ENCODE results near the gene CKAP5.
"Not testable (repeated sequence)": the region's sequence is repeated elsewhere in the genome, so short reads cannot be mapped to it uniquely, and the experiment has no call there.

Gene CKAP5

DNA sequence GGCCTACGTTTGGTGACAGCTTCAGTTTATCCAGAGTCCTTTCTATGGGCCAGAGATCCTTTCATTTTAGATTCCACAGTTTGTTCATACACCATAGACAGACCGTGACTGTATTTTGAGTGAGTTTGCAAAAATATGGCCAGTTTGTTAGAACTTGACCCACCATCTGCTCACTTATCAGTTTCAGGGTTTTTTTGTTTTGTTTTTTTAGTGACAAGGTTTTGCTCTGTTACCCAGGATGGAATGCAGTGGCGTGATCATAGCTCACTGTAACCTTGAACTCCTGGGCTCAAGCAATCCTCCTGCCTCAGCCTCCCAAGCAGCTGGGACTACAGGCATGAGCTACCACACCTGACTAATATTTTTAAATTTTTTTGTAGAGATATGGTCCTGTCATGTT, 9.1 kb upstream of the CKAP5 start:
- no peak for DNase-seq (ENCODE audit: low read depth)

DNA sequence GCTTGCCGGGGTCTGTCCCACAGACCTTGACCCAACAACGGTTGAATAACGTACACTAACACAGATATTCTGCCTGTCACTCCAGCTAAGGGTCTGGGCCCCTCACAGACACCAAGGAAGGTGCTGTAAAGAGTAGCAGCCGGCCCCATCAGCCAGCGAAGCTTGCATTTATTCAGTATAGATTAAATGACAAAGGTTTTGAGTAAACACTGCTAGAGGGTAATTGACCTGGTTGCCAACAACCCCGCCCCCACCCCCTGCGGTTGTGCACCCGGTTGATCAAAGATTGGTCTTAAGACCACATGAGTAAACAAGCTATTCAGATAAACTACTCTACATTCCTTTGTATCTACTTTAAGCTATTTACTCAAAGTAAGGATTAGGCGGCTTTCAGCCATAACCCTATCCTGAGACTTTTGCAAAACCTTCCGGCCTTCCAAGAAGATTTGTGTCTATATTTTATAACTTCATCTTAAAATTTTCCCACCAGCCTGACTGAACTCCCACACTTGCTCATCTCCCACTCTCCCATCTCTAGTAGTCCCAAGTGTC, 4.8 kb upstream of the CKAP5 start:
- no peak for DNase-seq (ENCODE audit: low read depth)

DNA sequence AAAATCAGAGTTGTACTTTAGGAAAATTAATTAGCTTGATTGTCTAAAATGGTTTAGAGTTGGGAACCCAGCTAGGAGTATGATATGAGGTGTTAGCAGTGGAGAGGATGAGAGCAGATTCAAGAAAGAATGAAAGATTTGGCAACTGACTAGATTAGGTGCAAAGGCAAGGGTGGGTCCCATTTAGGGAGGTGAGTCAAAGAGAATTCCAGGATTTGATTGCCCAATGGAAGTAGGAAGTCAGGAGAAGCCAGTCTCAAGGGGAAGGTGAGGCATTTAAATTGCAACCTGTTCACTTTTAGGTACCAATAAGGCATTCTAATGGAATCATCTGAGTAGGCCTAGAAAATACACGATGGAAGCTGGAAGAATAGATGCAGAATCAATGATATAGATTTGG, 3.6 kb upstream of the CKAP5 start:
- no peak for DNase-seq (ENCODE audit: low read depth)

DNA sequence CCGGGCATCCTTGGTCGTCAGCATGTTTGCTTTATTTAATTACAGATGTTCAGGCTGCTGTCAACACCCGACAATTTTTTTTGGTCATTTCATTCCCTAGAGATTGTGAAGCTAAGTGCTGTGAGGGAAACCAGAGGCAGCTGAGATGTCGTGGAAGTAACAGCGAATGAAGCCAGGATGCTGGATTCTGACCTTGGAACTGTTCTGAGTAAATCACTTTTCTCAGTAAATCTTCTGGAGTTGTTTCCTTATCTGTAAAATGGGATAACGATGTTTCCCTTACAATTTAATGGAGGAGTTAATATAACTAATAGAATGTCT, 390 bp upstream of the CKAP5 start:
- no peak for DNase-seq (ENCODE audit: low read depth)

DNA sequence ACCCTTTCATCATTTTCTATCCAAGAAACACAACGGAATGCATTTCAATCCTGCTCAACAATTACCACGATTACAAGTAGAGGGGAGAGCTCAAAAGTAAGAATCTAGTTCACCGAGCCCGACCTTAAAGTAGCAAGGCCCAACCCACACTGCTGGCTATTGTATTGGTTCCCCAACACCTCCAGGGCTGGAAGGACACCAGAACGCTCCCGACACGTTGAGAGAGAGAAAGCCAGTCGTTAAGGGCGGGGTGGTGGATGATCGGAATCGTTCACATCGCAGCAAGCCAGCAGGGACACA, 690 bp downstream of the CKAP5 start:
- DNase-seq (ENCODE audit: low read depth), result no peak

DNA sequence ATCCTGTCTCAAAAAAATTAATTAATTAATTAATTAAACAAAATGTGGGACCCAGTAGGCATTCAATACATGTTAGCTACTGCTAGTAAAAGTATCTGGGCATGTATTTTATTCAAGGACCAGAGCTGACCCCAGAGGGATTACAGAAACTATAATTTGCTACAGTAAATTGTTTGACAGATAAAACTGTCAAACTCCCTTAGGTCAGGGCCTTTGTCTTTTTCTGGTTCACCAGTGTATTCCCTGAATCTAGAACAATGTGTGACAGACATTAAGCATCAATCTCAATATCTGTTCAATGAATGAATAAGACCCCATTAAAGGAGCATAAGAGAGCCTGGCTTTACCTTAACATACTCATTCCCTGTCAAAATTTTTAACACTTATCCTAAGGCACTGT, 6.0 kb downstream of the CKAP5 start:
- DNase-seq (ENCODE audit: low read depth), result no peak

DNA sequence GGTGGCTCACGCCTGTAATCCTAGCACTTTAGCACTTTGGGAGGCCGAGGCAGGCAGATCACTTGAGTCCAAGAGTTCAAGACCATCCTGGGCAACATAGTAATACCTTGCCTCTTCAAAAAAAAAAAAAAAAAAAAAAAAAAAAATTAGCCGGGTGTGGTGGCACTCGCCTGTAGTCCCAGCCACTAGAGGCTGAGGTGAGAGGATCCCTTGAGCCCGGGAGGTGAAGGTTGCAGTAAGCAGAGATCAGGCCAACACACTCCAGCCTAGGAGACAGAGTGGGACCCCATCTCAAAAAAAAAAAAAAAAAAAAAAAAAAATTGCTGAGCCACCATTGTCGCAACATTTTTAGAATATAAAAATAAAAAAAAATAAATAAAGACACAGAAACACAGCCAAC, 7.6 kb downstream of the CKAP5 start:
- DNase-seq (ENCODE audit: low read depth), result no peak

DNA sequence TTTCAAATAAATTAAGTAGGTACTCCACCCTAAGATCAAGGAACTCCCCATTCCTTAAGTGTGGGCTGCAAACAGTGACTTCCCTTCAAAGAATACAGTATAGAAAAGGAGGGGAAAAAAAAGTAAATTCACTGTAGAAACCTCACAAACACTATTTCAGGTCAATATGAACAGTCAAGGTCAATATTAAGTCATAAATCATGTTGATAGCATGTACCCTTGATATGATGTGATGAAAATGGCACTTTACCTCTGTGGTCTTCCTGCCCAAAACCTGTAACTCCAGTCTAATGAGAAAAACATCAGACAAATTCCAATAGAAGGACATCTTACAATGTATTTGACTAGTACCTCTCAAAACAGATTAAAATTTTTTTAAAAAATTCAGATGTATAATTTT, 8.2 kb downstream of the CKAP5 start:
- DNase-seq (ENCODE audit: low read depth), result no peak

DNA sequence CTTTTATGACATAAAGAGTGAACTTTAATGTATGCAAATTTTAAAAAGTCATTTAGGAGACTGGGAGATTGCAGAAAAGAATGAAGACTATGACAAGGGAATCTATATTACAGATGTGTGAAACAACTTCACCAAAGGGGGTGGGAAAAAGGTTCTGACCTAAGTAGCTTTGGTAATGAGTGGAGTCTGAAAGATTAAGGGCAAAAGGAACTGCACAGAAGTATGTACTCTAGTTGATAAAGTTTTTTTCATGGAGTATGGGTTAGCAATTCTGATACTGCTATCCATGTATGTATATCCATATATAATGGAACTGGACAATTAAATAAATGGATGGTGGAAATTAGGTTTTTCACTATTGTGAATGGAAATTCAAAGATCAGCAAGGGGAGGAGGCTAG, 9.2 kb downstream of the CKAP5 start:
- DNase-seq (ENCODE audit: low read depth), result no peak

DNA sequence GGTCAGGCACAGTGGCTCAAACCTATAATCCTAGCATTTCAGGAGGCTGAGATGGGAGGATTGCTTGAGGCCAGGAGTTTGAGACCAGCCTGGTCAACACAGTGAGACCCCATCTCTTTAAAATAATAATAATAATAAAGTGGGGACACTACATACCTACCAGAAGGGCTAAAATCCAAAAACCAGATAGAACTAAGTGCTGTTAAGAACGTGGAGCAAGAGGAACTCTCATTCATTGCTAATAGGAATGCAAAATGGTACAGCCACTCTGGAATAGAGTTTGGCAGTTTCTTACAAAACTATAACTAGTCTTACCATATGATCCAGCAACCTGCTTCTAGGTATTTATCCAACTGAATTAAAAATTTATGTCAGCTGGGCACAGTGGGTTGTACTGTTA, 9.6 kb downstream of the CKAP5 start:
- DNase-seq (ENCODE audit: low read depth), result no peak

DNA sequence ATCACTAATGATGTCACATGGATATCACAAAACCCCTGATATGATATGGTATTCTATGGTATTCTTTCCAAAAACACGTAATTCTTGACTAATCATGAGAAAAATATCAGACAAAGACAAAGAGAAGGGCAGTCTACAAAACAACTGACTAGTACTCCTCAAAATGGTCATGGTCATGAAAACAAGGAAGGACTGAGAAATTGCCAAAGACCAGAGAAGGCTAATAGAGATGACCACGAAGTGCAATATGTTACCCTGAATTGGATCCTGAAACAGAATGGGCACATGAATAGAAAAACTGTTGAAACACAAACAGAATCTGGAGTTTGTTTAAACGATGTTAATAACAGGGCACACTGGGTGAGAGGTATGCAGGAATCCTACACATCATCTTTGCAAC, 10.2 kb downstream of the CKAP5 start:
- DNase-seq (ENCODE audit: low read depth), result no peak

DNA sequence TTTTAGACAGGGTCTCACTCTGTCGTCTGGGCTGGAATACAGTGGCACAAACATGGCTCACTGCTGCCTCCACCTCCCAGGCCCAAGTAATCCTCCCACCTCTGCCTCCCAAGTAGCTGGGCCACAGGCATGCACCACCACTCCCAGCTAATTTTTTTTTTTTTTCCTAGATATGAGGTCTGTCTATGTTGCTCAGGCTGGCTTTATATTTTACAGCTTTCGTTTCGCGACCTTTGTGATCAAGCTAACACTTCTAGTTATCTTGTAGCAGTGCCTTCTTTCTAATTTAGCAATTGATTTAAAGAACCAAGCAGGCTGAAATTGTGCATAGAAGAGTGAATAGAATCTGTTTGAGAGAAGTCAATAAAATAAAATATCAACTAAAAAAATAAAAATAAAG, 11.3 kb downstream of the CKAP5 start:
- no peak for DNase-seq (ENCODE audit: low read depth)

DNA sequence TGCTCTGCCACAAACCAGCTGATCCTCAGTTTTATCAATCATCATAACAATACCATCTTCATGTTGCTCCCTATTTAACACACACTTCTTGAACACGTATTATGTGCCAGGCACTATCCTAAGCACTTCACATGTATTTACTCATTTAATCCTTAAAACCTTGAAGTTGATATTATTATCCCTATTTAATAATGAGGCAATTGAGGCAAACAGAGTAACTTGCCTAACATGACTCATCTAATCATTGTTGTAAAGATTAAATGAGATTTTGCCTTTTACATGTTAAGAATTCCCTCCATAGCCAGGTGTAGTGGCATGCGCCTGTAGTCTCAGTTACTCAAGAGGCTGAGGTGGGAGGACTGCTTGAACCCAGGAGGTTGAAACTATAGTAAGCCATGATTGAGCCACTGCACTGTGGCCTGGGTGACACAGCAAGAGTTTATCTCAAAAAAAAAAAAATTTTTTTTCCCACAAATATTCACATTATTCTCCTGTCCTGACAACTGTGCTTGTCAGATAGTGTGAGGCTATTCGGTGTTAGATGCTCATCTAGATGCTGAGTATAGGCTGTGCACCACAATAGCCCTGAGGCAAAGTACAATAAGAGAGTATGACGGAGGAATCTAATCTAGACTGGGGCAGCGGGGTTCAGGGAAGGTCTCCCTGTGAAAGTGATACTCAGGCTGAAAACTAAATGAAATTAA, 13.4 kb downstream of the CKAP5 start:
- peak; percentile 12 for DNase-seq (ENCODE audit: low read depth)

DNA sequence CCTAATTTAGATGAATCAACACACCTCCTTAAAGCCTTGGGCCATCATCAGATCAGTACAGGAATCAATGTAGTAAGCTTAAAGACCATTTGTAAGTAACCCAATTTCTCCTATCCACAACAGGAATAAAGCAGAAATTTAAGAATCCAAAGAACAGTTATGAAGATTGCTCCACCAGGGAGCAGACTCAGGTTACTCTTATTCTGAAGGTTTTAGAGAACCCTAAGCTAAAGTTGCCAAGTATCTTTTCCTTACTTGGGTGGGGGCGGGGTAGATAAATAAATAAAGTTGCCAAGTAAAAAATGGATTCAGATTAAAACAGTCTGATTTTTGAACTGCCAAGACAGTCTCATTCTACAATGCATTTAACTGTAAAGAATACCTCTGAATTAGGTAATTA, 18.1 kb downstream of the CKAP5 start:
- peak; percentile 20 for DNase-seq (ENCODE audit: low read depth)

DNA sequence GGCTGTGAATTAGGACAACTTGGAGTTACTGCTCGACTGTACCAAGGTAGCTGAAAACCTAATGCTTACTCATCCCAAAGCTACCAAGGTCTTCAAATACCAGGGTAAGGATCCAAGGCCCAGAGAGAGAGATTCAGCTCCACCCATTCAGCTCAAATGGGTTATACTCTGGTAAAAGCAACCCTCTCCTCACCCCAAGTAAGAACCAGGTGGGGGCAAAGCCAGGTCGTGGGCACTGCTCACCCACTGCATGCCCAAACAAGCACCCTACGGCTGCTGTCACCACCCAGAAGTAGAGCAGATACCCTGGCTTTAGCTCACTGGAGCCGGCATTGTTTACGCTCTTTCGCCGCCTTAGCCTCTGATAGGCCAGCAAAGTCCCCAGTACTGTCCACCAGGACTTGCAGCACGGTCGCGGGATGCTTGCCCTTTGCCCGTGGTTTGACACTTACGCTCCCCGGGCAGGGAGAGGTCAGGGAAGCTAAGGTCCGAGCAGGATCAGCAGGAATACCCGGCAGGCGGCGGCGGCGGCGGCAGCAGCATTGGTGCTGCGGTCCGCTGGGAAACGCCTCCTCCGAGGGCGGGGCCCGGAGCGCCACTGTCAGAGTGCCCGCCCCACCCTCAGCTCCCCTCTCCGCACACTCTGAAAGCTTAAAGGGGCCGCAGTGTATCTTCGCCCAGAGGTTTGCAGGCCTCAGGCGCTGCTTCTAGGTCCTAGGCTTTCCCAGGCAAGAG, 19.6 kb downstream of the CKAP5 start:
- peak; percentile 84 for DNase-seq (ENCODE audit: low read depth)

DNA sequence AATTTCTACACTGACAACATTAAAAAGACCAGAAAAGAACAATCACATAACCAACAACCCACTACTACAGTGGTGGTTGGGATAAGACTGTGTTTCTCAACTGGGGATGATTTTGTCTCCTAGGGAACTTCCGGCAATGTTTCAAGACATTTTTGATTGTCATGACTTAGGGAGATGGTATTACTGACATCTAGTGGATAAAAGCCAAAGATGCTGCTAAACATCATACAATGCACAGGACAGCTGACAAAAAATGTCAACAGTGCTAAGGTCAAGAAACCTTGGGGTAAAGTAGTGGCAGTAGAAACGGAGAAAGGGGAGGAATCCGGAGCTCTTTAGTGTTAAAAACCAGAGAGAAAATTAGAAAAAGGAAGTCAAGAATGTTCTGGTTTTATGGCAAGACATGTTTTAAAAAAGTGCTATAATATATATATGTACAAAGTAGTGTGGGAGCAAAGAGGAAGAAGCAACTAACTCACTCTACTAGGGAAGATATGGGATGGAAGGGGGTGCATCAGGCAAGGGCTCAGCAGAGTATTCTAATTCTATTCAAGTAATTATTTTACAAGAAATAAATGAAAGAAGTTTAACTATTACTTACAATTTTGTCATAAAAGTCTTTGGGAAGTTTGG, 37.2 kb downstream of the CKAP5 start:
- peak; percentile 72 for DNase-seq (ENCODE audit: low read depth)

DNA sequence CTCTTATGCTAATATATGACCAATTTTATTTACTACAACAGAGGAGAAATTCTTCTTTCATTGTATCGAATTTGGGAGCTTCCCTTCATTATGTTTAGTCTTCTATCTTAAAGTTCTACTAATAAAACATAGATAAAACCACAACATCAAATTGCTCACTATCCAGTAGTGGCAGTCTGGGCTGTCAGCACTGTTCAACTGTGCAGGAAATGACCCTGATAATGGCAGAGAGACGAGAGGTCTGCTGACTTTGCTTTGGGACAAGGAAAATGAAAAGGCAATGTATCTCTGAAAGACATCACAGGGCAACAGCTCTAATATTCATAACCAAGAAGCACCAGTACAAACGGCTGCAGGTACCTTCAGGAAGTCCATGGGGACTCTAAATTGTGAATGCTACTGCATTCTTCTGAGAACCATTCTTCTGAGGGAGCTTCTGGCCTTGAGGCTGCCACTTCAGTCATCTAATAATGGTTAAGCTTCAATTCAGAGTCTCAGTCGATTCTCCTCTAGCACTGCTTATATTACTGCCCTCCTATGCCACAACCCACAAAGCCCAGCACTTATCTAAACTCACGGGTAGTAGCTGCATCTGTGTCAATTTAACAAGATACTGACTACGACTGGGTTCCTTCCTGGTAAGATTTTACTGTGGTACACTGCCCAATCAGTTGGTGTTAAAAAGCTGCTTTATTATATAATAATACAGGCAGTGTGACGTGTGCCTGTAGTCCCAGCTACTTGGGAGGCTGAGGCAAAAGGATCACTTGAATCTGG, 44.2 kb downstream of the CKAP5 start:
- no peak for DNase-seq (ENCODE audit: low read depth)

DNA sequence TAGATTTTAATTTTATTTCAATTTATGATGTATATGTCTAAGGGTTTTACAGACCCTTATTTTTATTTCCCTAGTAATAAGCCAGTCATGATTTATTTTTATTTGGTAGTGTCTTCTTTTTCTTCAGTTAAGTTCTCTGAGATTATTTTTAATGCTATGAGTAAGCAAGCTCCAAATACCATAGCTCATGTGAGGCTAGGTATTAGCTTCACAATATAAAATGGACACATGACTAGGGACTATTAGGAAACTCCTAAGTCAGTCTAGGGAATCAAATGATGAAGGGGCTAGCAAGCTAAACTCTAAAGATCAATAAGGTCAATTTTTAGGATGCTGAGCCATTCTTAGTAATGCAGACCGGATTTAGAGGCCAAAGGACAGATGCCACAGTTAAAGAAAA, 45.9 kb downstream of the CKAP5 start:
- DNase-seq (ENCODE audit: low read depth), result peak; percentile 11

DNA sequence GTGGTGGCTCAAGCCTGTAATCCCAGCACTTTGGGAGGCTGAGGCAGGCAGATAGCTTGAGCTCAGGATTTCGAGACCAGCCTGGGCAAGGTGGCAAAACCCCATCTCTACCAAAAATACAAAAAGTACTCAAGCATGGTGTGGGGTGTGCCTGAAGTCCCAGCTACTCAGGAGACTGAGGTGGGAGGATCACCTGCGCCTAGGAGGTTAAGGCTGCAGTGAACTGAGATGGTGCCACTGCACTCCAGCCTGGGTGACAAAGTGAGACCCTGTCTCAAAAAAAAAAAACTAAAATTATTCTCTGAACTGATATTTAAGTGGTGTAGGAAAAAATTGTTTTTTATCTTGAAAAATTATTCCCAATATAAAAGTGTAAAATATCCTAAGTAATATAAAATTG, 46.4 kb downstream of the CKAP5 start:
- DNase-seq (ENCODE audit: low read depth), result not testable (repeated sequence)

DNA sequence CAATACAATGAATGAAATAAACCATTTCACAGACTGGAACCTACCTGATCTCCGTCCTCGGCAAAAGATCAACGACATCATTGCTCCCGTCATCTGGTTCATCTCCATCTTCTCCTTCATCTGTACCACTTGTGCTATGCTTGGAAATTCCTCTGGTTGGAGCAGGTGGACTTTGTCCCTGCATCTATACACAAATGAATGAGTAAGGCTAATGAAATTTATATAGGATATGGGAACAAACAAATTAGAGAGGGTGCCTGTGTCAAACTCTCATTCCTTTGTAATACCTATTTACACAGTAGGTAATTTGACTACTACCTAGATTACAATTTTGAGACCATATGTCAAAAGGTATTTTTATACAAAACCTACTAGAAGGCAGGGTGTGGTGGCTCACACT, 67.7 kb downstream of the CKAP5 start:
- DNase-seq (ENCODE audit: low read depth), result no peak

DNA sequence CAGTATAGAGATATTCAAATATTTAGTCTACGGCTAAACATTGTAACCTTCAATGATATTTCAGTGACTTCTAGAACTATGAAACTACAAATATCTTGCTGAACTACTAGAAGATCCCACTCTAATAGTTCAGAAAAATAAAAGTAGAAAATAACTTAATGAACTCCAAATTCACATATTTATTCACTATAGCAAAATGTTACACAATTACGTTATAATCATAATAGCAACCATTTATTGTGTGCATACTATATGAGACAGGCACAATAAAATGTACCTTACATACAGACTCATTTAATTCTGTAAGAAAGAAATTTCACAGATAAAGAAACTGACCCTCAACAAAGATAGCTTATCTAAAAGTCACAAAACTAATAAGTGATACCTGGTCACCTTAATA, 69.2 kb downstream of the CKAP5 start:
- DNase-seq (ENCODE audit: low read depth), result no peak

DNA sequence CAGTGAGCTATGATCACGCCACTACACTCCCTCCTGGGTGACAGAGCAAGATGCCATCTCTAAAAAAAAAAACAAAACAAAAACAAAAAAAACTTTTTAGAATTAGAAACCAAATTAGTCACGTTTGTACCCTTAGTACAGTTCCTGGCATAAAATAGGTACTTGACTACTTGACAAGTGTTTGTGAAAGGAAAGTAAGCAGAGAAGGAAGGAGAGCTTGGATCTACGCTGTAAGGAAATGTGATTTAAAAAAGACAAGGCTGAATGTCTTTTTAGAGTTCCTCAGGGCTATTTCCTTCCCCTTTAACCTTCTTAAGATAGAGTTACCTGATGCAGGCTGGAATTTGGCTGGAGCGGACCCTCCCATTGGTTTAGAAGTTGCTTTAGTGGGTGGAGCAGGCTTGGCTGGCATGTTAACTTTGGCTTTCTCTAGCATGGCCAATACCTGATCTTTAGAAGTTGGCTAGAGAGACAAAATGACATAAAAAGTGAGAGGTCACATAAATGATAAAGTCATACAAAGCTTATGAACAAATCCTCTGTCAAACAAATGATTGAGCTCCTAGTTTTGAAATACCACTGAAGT, 76.4 kb downstream of the CKAP5 start:
- no peak for DNase-seq (ENCODE audit: low read depth)

Measured in EH (cell line).